Measurements from ENCODE around the gene CACNA1B.

DNA sequence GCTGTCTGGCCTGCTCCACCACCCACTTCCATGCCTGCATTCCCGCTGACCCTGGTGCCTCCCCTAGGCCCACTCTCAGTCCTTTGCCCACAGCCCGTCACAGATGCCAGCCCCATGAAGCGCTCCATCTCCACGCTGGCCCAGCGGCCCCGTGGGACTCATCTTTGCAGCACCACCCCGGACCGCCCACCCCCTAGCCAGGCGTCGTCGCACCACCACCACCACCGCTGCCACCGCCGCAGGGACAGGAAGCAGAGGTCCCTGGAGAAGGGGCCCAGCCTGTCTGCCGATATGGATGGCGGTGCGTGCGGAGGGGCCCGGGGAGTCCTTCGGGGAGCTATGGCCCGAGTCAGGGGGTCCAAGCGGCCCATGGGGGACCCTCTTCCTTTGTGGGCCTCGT is 242.5 kb downstream of the CACNA1B start:
- no peak for TF ChIP-seq CTCF (IDR thresholded peaks at IDR 0.05)
- TF ChIP-seq POLR2A (IDR thresholded peaks at IDR 0.05), result no peak
